Breast epithelium (tissue), 3 donors: ENCODE measurements around the gene PML.
"Not testable (repeated sequence)": the region's sequence is repeated elsewhere in the genome, so short reads cannot be mapped to it uniquely, and the experiment has no call there.

Experiments used
- CTCF ChIP-seq, 3 donors: fragments of 450-650 bp; IDR thresholded peaks; one replicate each; pipeline ENCODE4 v1.5.1; 2016 to 2017; ENCODE audit warnings: antibody characterized with exemption in 3 of 3, mild to moderate bottlenecking in 3 of 3, moderate library complexity in 3 of 3
- POLR2A ChIP-seq: fragments of 450-650 bp; IDR thresholded peaks from one replicate; pipeline ENCODE4 v1.6.1; 2016; ENCODE audit warnings: antibody characterized with exemption, mild to moderate bottlenecking, moderate library complexity

DNA sequence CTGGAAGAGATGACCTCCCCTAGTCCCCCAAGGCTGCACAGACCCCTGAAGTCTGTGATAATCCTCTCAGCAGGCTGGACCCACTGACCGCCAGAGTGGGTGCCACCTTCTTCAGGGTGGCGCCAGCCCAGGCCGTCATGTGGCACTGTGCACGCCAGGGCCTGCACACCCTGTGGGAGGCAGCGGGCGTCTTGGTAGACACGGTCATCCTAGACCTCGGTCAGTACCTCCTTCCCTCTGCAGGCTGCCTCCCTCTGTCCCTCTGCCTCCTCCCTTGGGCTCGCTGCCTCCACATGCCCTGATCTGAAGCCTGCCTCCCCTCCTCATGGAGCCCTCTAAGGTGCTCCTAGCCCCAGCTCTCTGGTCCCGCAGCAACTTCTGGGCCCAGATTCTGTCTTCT lies 101.1 kb downstream of the PML start:
- not testable (repeated sequence) for TF ChIP-seq CTCF (IDR thresholded peaks at IDR 0.05); POLR2A
